K562 (cell line): ENCODE data around the gene SRL.

Experiments
- ARID4B ChIP-seq: sonication (generic); formaldehyde crosslinking; IDR thresholded peaks from 2 replicates; pipeline ENCODE4 v1.8.0; 2022; ENCODE audit warnings: mild to moderate bottlenecking, missing genetic modification reagents
- BACH1 ChIP-seq: fragments of 200-800 bp; sonication (Bioruptor generic); IDR thresholded peaks from 2 replicates; pipeline ENCODE4 v1.6.1; 2016; ENCODE audit warnings: missing genetic modification characterization, missing compliant biosample characterization
- CREM ChIP-seq: IDR thresholded peaks from 2 replicates; pipeline ENCODE4 v1.6.1; 2014; ENCODE audit warnings: antibody characterized with exemption, low read depth
- CTCF ChIP-seq, 3 experiments: IDR thresholded peaks in 2 of 3; conservative IDR thresholded peaks in 1 of 3; 2 replicates each; pipeline ENCODE4 v1.5.1; 2011 to 2012; ENCODE audit warnings: low read length in 3 of 3, mild to moderate bottlenecking in 3 of 3, control low read depth in 2 of 3, improper control_type of control experiment in 1 of 3, inconsistent platforms in 1 of 3, low read depth in 1 of 3, mixed read lengths in 1 of 3, moderate library complexity in 1 of 3; ENCODE audit not compliant: insufficient read depth in 2 of 3
- EP300 ChIP-seq: IDR thresholded peaks from 2 replicates; pipeline ENCODE4 v1.6.1; 2012; ENCODE audit warnings: low read length, improper control_type of control experiment
- FOS ChIP-seq: IDR thresholded peaks from 3 replicates; pipeline ENCODE4 v1.6.1; 2011; ENCODE audit not compliant: insufficient read length; ENCODE audit errors: extremely low read depth
- GABPA ChIP-seq: fragments of 200-800 bp; sonication (Bioruptor generic); conservative IDR thresholded peaks from 2 replicates; pipeline ENCODE4 v1.6.1; 2016; ENCODE audit warnings: low read depth, missing genetic modification characterization, missing compliant biosample characterization
- MTA3 ChIP-seq: fragments of 450-650 bp; formaldehyde crosslinking; IDR thresholded peaks from 2 replicates; pipeline ENCODE4 v1.6.1; 2017; ENCODE audit warnings: mild to moderate bottlenecking, borderline replicate concordance
- NBN ChIP-seq: fragments of 450-650 bp; IDR thresholded peaks from 2 replicates; pipeline ENCODE4 v1.6.1; 2016; ENCODE audit warnings: low read depth, mild to moderate bottlenecking
- SMAD4 ChIP-seq: fragments of 250-450 bp; sonication (Bioruptor Pico); conservative IDR thresholded peaks from 2 replicates; pipeline ENCODE4 v1.8.0; 2021; ENCODE audit warnings: inconsistent platforms, mild to moderate bottlenecking, moderate library complexity
- ZNF449 ChIP-seq: fragments of 250-450 bp; sonication (Bioruptor Pico); IDR thresholded peaks from 2 replicates; pipeline ENCODE4 v1.8.0; 2022; ENCODE audit warnings: moderate library complexity, mild to moderate bottlenecking, inconsistent platforms
- ZNF609 ChIP-seq: sonication (generic); formaldehyde crosslinking; IDR thresholded peaks from 2 replicates; pipeline ENCODE4 v1.8.1; 2023; ENCODE audit warnings: missing genetic modification reagents, mild to moderate bottlenecking, borderline replicate concordance
- TF ChIP-seq, protein P1 (sequence below): sonication (generic); formaldehyde crosslinking; IDR thresholded peaks from 2 replicates; pipeline ENCODE4 v1.8.1; 2023; ENCODE audit warnings: mild to moderate bottlenecking, missing genetic modification reagents

DNA sequence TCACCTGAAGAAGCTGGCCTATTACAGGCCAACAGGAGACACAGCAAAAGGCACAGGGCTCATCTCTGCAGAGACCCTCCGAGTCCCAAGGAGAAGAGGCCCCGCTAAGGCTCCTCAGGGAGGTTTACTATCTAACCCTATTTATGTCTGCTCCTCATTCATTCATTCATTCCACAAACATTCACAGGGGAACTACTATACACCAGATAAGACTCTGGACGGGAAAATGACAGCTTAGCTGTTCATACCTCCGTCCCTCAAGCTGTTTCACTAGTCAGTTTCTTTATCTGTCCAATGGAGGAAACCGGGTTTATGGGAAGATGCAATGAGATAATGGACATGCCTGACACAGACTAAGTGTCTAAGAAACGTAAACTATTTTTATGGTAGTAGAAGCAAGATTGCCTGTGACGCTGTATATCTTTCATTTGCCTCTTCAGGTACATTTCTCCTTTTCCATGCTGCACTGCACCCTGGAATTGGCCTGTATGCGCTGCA lies 62.1 kb downstream of the SRL start:
- no peak for TF ChIP-seq EP300
- TF ChIP-seq MTA3: no peak
- TF ChIP-seq CREM: no peak
- TF ChIP-seq CTCF (IDR thresholded peaks at IDR 0.05 in 2 of 3, conservative IDR thresholded peaks at IDR 0.05 in 1 of 3; ENCODE audit: insufficient read depth in 2 of 3, low read depth in 1 of 3, low read length in 3 of 3): no peak
- TF ChIP-seq, protein P1, sequence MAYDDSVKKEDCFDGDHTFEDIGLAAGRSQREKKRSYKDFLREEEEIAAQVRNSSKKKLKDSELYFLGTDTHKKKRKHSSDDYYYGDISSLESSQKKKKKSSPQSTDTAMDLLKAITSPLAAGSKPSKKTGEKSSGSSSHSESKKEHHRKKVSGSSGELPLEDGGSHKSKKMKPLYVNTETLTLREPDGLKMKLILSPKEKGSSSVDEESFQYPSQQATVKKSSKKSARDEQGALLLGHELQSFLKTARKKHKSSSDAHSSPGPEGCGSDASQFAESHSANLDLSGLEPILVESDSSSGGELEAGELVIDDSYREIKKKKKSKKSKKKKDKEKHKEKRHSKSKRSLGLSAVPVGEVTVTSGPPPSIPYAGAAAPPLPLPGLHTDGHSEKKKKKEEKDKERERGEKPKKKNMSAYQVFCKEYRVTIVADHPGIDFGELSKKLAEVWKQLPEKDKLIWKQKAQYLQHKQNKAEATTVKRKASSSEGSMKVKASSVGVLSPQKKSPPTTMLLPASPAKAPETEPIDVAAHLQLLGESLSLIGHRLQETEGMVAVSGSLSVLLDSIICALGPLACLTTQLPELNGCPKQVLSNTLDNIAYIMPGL (CRISPR knock-in tag): no peak
- TF ChIP-seq BACH1 (tag): no peak
- TF ChIP-seq ZNF609 (CRISPR knock-in tag): no peak
- TF ChIP-seq GABPA (tag): no peak
- no peak for TF ChIP-seq NBN
- TF ChIP-seq ARID4B (CRISPR knock-in tag): no peak
- TF ChIP-seq SMAD4 (CRISPR knock-in tag): no peak
- no peak for TF ChIP-seq FOS
- TF ChIP-seq ZNF449 (CRISPR knock-in tag): no peak
